ENCODE results near the gene FAT1.

- TF ChIP-seq CTCF (conservative IDR thresholded peaks at IDR 0.05 in 1 of 2, IDR thresholded peaks at IDR 0.05 in 1 of 2; ENCODE audit: low read depth in 1 of 2, low read length in 2 of 2) (no peak), EZH2 (IDR thresholded peaks at IDR 0.05; ENCODE audit: low read length, missing control alignments) (no peak)
These were observed 10.6 kb upstream of the FAT1 start for GRCh38 chr4:186734251-186734650.

All from fibroblast of lung (primary cell).